Esophagus muscularis mucosa (tissue), 4 donors: Measurements from ENCODE around the gene FRMD5. TPM values are rescaled to one million over a fixed set of nuclear protein-coding genes. Genes with fewer than 3 reads are reported as not detected.

Experiments
- DNase-seq: peaks from one replicate; pipeline ENCODE4 v3.0.0-alpha.2; 2017; ENCODE audit errors: extremely low spot score
- H3K27ac ChIP-seq, 4 donors: fragments of 200-600 bp; sonication (generic); replicated peaks in 1 of 4; 1 replicate in 3 of 4; 2 replicates in 1 of 4; pipeline ENCODE4 v1.5.1; 2016 to 2019; ENCODE audit warnings: mild to moderate bottlenecking in 1 of 4
- H3K27me3 ChIP-seq, 4 donors: fragments of 200-600 bp; sonication (generic); one replicate each; pipeline versions ENCODE4 v1.5.1 to v1.6.0; 2016 to 2019
- H3K36me3 ChIP-seq, 4 donors: fragments of 200-600 bp; sonication (generic); one replicate each; pipeline ENCODE4 v1.5.1; 2016 to 2019
- H3K4me1 ChIP-seq, 4 donors: fragments of 200-600 bp; sonication (generic); one replicate each; pipeline ENCODE4 v1.5.1; 2016 to 2019
- H3K4me3 ChIP-seq, 4 donors: fragments of 200-600 bp; sonication (generic); 1 replicate in 2 of 4; 2 replicates in 2 of 4; pipeline ENCODE4 v1.5.1; 2016 to 2019; ENCODE audit warnings: mild to moderate bottlenecking in 4 of 4, moderate library complexity in 1 of 4
- H3K9me3 ChIP-seq, 4 donors: fragments of 200-600 bp; sonication (generic); 1 replicate in 3 of 4; 2 replicates in 1 of 4; pipeline ENCODE4 v1.5.1; 2016 to 2019
- CTCF ChIP-seq, 3 experiments: fragments of 200-600 bp in 2 of 3; fragments of 450-650 bp in 1 of 3; sonication (generic) in 2 of 3; IDR thresholded peaks; one replicate each; pipeline ENCODE4 v1.5.1; 2017 to 2019; ENCODE audit warnings: antibody characterized with exemption in 3 of 3, mild to moderate bottlenecking in 2 of 3, moderate library complexity in 1 of 3
- EP300 ChIP-seq: sonication (generic); formaldehyde crosslinking; IDR thresholded peaks from one replicate; pipeline ENCODE4 v1.6.1; 2017; ENCODE audit warnings: antibody characterized with exemption
- POLR2A ChIP-seq: fragments of 450-650 bp; IDR thresholded peaks from one replicate; pipeline ENCODE4 v1.6.1; 2017; ENCODE audit warnings: antibody characterized with exemption, moderate library complexity, mild to moderate bottlenecking, low read depth
- POLR2AphosphoS5 ChIP-seq, 2 donors: sonication (generic); formaldehyde crosslinking; IDR thresholded peaks; one replicate each; pipeline ENCODE4 v1.6.1; 2017; ENCODE audit warnings: antibody characterized with exemption in 2 of 2
- WGBS: methylation state at CpG from one replicate; pipeline ENCODE4 v1.1.5; 2018; 5-methylcytosine and 5-hydroxymethylcytosine counted together
- intact Hi-C: fragments of 100-400 bp; cut with DNase I; formaldehyde crosslinking; loops from one replicate; pipeline ENCODE4 v1.15.1; 2023
- total RNA-seq, 4 donors: library from RNA; depleted of rRNA; stranded (reverse); fragments of >200 nt; gene quantifications; one replicate each; pipeline versions ENCODE4 v1.1.0 to v1.2.1, GENCODE V29; 2016

Gene FRMD5
- total RNA-seq, 4 donors from 2014 or later, result 0.42 to 1.4 (median 0.67) TPM

- no peak overlapping the region for H3K27ac ChIP-seq
- no peak for DNase-seq
- peaks cover 0 to 9% (median 0%) of the 10 kb centered on the region in 4 donors for H3K27me3 ChIP-seq
- TF ChIP-seq POLR2AphosphoS5 (IDR thresholded peaks at IDR 0.05), result no peak
- TF ChIP-seq CTCF (IDR thresholded peaks at IDR 0.05), result no peak
- TF ChIP-seq POLR2A, result no peak
- no peak for TF ChIP-seq EP300
- no peaks in the 10 kb centered on the region for H3K9me3 ChIP-seq
- WGBS, result 82% methylated on average over 5 of the region's 7 CpGs
- peaks cover 0 to 11% (median 0%) of the 10 kb centered on the region in 4 donors for H3K4me1 ChIP-seq
- intact Hi-C loops, result no loop called here
- H3K4me3 ChIP-seq, result no peak overlapping the region
- no peaks in the 10 kb centered on the region for H3K36me3 ChIP-seq
Observed at GRCh38 chr15:43881944-43882343, 313.1 kb downstream of the FRMD5 start.

- no peak overlapping the region for H3K4me3 ChIP-seq
- H3K27me3 ChIP-seq, result peaks cover 0 to 9% (median 0%) of the 10 kb centered on the region in 4 donors
- H3K27ac ChIP-seq, result no peak overlapping the region
- intact Hi-C loops, result no loop called here
- no peak for DNase-seq
- TF ChIP-seq CTCF (IDR thresholded peaks at IDR 0.05) (no peak), EP300 (no peak), POLR2A (no peak), POLR2AphosphoS5 (IDR thresholded peaks at IDR 0.05) (no peak)
- H3K36me3 ChIP-seq, result peaks cover 0 to 5% (median 0%) of the 10 kb centered on the region in 4 donors
- H3K9me3 ChIP-seq, result no peaks in the 10 kb centered on the region
- peaks cover 0 to 11% (median 0%) of the 10 kb centered on the region in 4 donors for H3K4me1 ChIP-seq
- WGBS, result 98% methylated on average over 4 of the region's 4 CpGs
Observed at GRCh38 chr15:43881245-43881644, 313.8 kb downstream of the FRMD5 start.

GRCh38 chr15:43880406-43881194 is 314.5 kb downstream of the FRMD5 start:
- Histone ChIP-seq H3K27ac (no peak overlapping the region), H3K36me3 (peaks cover 0 to 5% (median 0%) of the 10 kb centered on the region in 4 donors), H3K4me1 (peaks cover 0 to 11% (median 0%) of the 10 kb centered on the region in 4 donors), H3K27me3 (peaks cover 0 to 6% (median 0%) of the 10 kb centered on the region in 4 donors), H3K4me3 (no peak overlapping the region), H3K9me3 (no peaks in the 10 kb centered on the region)
- 92% methylated on average over 5 of the region's 5 CpGs for WGBS
- intact Hi-C loops, result no loop called here
- TF ChIP-seq EP300 (no peak), POLR2A (no peak), POLR2AphosphoS5 (IDR thresholded peaks at IDR 0.05) (no peak), CTCF (IDR thresholded peaks at IDR 0.05) (no peak)
- no peak for DNase-seq

- DNase-seq, result no peak
- WGBS, result 90% methylated on average over 13 of the region's 15 CpGs
- intact Hi-C loops, result no loop called here
- H3K27me3 ChIP-seq, result no peaks in the 10 kb centered on the region
- no peaks in the 10 kb centered on the region for H3K9me3 ChIP-seq
- H3K36me3 ChIP-seq, result peaks cover 0 to 5% (median under 1%) of the 10 kb centered on the region in 4 donors
- no peak for TF ChIP-seq EP300
- no peak for TF ChIP-seq CTCF (IDR thresholded peaks at IDR 0.05)
- no peak for TF ChIP-seq POLR2AphosphoS5 (IDR thresholded peaks at IDR 0.05)
- no peak for TF ChIP-seq POLR2A
- H3K27ac ChIP-seq, result no peak overlapping the region
- H3K4me1 ChIP-seq, result peaks cover 0 to 11% (median 0%) of the 10 kb centered on the region in 4 donors
- no peak overlapping the region for H3K4me3 ChIP-seq
Observed at GRCh38 chr15:43879386-43880355, 315.4 kb downstream of the FRMD5 start.
